Measurements from ENCODE around the gene RPL5.

The RPL5 gene

DNA sequence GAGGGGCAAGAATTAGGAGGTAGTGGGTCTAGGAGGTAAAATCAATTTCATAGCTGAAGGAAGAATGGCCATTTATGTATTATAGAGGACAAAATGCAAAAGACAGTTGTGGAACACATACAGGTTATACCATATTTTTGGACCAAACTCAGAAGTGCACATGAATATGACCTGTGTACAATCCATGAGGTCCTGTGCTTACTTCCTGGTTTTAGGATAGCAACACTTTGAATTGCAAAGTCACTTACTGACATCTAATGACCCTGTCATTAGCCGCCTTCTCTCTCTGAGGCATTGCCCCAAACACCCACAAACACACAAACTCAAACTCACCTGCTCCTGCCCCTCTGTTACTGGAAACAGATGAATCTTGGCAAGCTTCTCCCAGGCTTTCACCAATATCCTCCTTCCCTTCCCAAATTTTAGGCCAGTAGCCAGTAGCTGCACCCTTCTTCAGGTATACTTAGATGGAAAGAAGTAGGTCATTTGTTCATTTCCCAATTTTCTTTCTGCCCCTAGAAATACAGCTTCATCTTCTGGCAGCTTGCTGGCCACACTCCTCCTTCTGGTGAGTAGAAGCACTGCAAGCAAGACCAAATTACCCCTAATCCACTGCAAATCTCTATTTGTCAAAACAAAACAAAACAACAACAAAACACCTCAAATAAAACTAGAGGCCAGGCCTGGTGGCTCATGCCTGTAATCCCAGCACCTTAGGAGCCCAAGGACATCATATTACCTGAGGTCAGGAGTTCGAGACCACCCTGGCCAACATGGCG is 13.7 kb upstream of the RPL5 start:
- H3K27me3 ChIP-seq (ENCODE audit: control insufficient read depth, insufficient read depth, low read length), result no peaks in the 10 kb centered on the region
- no peak overlapping the region for H2AFZ ChIP-seq
- no peaks in the 10 kb centered on the region for H3K9me3 ChIP-seq (ENCODE audit: control insufficient read depth, low read length)
- H3K4me1 ChIP-seq, result no peaks in the 10 kb centered on the region
- no peak overlapping the region for H3K27ac ChIP-seq
- TF ChIP-seq CTCF (IDR thresholded peaks at IDR 0.05), result peak; percentile 44
- H3K4me3 ChIP-seq (ENCODE audit: low read depth, low read length), result no peak overlapping the region
- H3K36me3 ChIP-seq (ENCODE audit: control insufficient read depth, insufficient read depth, low read length), result no peaks in the 10 kb centered on the region
- no peaks in the 10 kb centered on the region for H3K79me2 ChIP-seq
- H3K4me2 ChIP-seq (ENCODE audit: low read length), result no peak overlapping the region
- H3K9ac ChIP-seq, result no peak overlapping the region

- Histone ChIP-seq H3K9me3 (ENCODE audit: control insufficient read depth, low read length) (no peaks in the 10 kb centered on the region), H3K9ac (no peak overlapping the region), H3K27ac (no peak overlapping the region), H3K4me3 (ENCODE audit: low read depth, low read length) (no peak overlapping the region), H3K36me3 (ENCODE audit: control insufficient read depth, insufficient read depth, low read length) (no peaks in the 10 kb centered on the region), H2AFZ (no peak overlapping the region), H3K27me3 (ENCODE audit: control insufficient read depth, insufficient read depth, low read length) (no peaks in the 10 kb centered on the region), H3K4me1 (no peaks in the 10 kb centered on the region), H3K79me2 (no peaks in the 10 kb centered on the region), H3K4me2 (ENCODE audit: low read length) (no peak overlapping the region)
- no peak for TF ChIP-seq CTCF (IDR thresholded peaks at IDR 0.05)
Measured at GRCh38 chr1:92820024-92820423, 11.8 kb upstream of the RPL5 start.

- no peaks in the 10 kb centered on the region for H3K4me1 ChIP-seq
- H3K27me3 ChIP-seq (ENCODE audit: control insufficient read depth, insufficient read depth, low read length), result no peaks in the 10 kb centered on the region
- H2AFZ ChIP-seq, result no peak overlapping the region
- no peak for TF ChIP-seq CTCF (IDR thresholded peaks at IDR 0.05)
- H3K27ac ChIP-seq, result no peak overlapping the region
- H3K4me3 ChIP-seq (ENCODE audit: low read depth, low read length), result no peak overlapping the region
- H3K9ac ChIP-seq, result no peak overlapping the region
- H3K36me3 ChIP-seq (ENCODE audit: control insufficient read depth, insufficient read depth, low read length), result no peaks in the 10 kb centered on the region
- H3K4me2 ChIP-seq (ENCODE audit: low read length), result no peak overlapping the region
- H3K79me2 ChIP-seq, result no peaks in the 10 kb centered on the region
- no peaks in the 10 kb centered on the region for H3K9me3 ChIP-seq (ENCODE audit: control insufficient read depth, low read length)
Measured at GRCh38 chr1:92820551-92820950, 11.3 kb upstream of the RPL5 start.

DNA sequence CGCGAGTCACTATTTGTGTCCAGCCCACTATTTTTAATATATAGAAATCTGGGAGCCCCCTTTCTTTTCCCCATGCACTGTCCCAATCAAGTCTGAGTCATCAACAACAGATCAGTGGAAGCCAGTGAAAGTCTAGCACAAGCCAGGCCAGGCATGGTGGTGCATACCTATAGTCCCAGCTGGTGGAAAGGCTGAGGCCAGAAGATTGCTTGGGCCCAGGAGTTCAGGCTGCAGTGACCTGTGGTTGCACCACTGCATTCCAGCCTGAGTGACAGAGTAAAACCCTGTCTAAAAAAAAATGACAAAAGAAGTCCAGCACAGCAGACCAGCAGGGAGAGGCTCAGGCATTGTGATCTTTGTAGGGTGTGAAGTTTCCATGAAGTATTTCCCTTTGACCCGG is 9.0 kb upstream of the RPL5 start:
- no peaks in the 10 kb centered on the region for H3K36me3 ChIP-seq (ENCODE audit: control insufficient read depth, insufficient read depth, low read length)
- no peak for TF ChIP-seq CTCF (IDR thresholded peaks at IDR 0.05)
- H3K4me1 ChIP-seq, result no peaks in the 10 kb centered on the region
- H3K4me3 ChIP-seq (ENCODE audit: low read depth, low read length), result no peak overlapping the region
- no peaks in the 10 kb centered on the region for H3K79me2 ChIP-seq
- H3K9ac ChIP-seq, result no peak overlapping the region
- no peak overlapping the region for H3K4me2 ChIP-seq (ENCODE audit: low read length)
- H2AFZ ChIP-seq, result no peak overlapping the region
- no peaks in the 10 kb centered on the region for H3K9me3 ChIP-seq (ENCODE audit: control insufficient read depth, low read length)
- H3K27ac ChIP-seq, result no peak overlapping the region
- H3K27me3 ChIP-seq (ENCODE audit: control insufficient read depth, insufficient read depth, low read length), result no peaks in the 10 kb centered on the region

DNA sequence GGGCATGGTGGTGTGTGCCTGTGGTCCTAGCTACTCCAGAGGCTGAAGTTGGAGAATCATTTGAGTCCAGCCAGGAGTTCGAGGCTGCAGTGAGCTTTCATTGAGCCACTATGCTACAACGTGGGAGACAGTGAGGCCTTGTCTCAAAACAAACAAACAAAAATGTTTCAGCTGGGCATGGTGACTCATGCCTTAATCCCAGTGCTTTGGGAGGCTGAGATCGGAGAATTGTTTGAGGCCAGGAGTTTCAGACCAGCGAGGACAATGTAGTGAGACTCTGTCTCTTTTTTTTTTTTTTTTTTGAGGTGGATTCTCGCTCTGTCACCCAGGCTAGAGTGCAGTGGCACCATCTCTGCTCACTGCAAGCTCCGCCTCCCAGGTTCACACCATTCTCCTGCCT is 5.0 kb upstream of the RPL5 start:
- H3K27me3 ChIP-seq (ENCODE audit: control insufficient read depth, insufficient read depth, low read length), result no peaks in the 10 kb centered on the region
- peaks cover under 1% of the 10 kb centered on the region for H3K79me2 ChIP-seq
- no peak overlapping the region for H3K9ac ChIP-seq
- H2AFZ ChIP-seq, result no peak overlapping the region
- TF ChIP-seq CTCF (IDR thresholded peaks at IDR 0.05), result no peak
- H3K9me3 ChIP-seq (ENCODE audit: control insufficient read depth, low read length), result no peaks in the 10 kb centered on the region
- H3K4me3 ChIP-seq (ENCODE audit: low read depth, low read length), result no peak overlapping the region
- H3K27ac ChIP-seq, result no peak overlapping the region
- no peaks in the 10 kb centered on the region for H3K4me1 ChIP-seq
- no peak overlapping the region for H3K4me2 ChIP-seq (ENCODE audit: low read length)
- H3K36me3 ChIP-seq (ENCODE audit: control insufficient read depth, insufficient read depth, low read length), result no peaks in the 10 kb centered on the region

All from parathyroid adenoma (tissue), 2 donors.